H1 (cell line): Measurements from ENCODE around the gene MMP24OS. TPM values are rescaled to one million over a fixed set of nuclear protein-coding genes. Genes with fewer than 3 reads are reported as not detected.

Source experiments
- CTCF ChIA-PET: fragments of 300-600 bp; sonication (Branson Sonifier 250); formaldehyde crosslinking; loops from one replicate; lab custom pipeline; 2021; ENCODE audit not compliant: partially characterized antibody; lab: Charles Lee
- POLR2A ChIA-PET: fragments of 300-600 bp; sonication (Branson Sonifier 250); formaldehyde crosslinking; loops from one replicate; lab custom pipeline; 2021; ENCODE audit warnings: inconsistent platforms; ENCODE audit not compliant: partially characterized antibody; lab: Charles Lee
- DNase-seq, 2 experiments: peaks; one replicate each; pipeline versions ENCODE4 v3.0.0 to v3.0.0-alpha.2; 2010 to 2022; ENCODE audit warnings: low spot score in 2 of 2, low read depth in 1 of 2, mixed read lengths in 1 of 2
- FAIRE-seq: peaks from 2 replicates; lab custom pipeline; 2011; peaks lifted over from hg19 to GRCh38; lab: Jason Lieb, UNC
- H2AFZ ChIP-seq: 2 replicates; pipeline ENCODE4 v1.8.1; 2012; ENCODE audit warnings: low read length, inconsistent platforms
- H2AK5ac ChIP-seq: 2 replicates; pipeline ENCODE4 v1.6.1; 2013; ENCODE audit warnings: low read depth, low read length
- H2BK120ac ChIP-seq: replicated peaks from 2 replicates; pipeline ENCODE3; 2013; ENCODE audit warnings: low read depth, low read length, inconsistent platforms
- H2BK12ac ChIP-seq: 2 replicates; pipeline ENCODE4 v1.6.1; 2013; ENCODE audit warnings: low read depth, low read length
- H2BK15ac ChIP-seq: 2 replicates; pipeline ENCODE4 v1.6.1; 2013; ENCODE audit warnings: low read length
- H2BK20ac ChIP-seq: 2 replicates; pipeline ENCODE4 v1.6.1; 2013; ENCODE audit warnings: low read length
- H2BK5ac ChIP-seq: 2 replicates; pipeline ENCODE4 v1.6.1; 2013; ENCODE audit warnings: low read depth, low read length
- H3K14ac ChIP-seq: 2 replicates; pipeline ENCODE4 v1.6.1; 2013; ENCODE audit warnings: inconsistent platforms; ENCODE audit not compliant: insufficient read length
- H3K18ac ChIP-seq: 2 replicates; pipeline ENCODE4 v1.6.1; 2013; ENCODE audit warnings: low read length; ENCODE audit errors: extremely low read depth
- H3K23ac ChIP-seq: 2 replicates; pipeline ENCODE4 v1.6.1; 2013; ENCODE audit warnings: inconsistent platforms; ENCODE audit not compliant: insufficient read length
- H3K23me2 ChIP-seq: 2 replicates; pipeline ENCODE4 v1.6.1; 2013; ENCODE audit warnings: low read depth, low read length
- H3K27ac ChIP-seq: 2 replicates; pipeline ENCODE4 v1.6.1; 2011; ENCODE audit warnings: low read depth, low read length, inconsistent platforms
- H3K27me3 ChIP-seq, 4 experiments: replicated peaks in 1 of 4; 1 replicate in 1 of 4; 2 replicates in 3 of 4; pipeline versions ENCODE4 v1.6.1 to v1.8.1; 2011 to 2013; ENCODE audit warnings: low read length in 3 of 4, mild to moderate bottlenecking in 3 of 4, inconsistent platforms in 2 of 4, mixed read lengths in 2 of 4, moderate library complexity in 1 of 4; ENCODE audit not compliant: control insufficient read depth in 3 of 4, insufficient read depth in 3 of 4; ENCODE audit errors: extremely low read depth in 1 of 4
- H3K36me3 ChIP-seq, 4 experiments: 2 replicates each; pipeline versions ENCODE4 v1.6.1 to v1.8.1; 2011 to 2013; ENCODE audit warnings: mild to moderate bottlenecking in 4 of 4, low read length in 3 of 4, moderate library complexity in 2 of 4, control low read depth in 1 of 4, inconsistent platforms in 1 of 4; ENCODE audit not compliant: insufficient read depth in 4 of 4, control insufficient read depth in 2 of 4
- H3K4ac ChIP-seq: replicated peaks from 2 replicates; pipeline ENCODE3; 2013; ENCODE audit warnings: low read length, low read depth, mixed read lengths, inconsistent platforms; ENCODE audit not compliant: insufficient read length
- H3K4me1 ChIP-seq, 4 experiments: replicated peaks in 1 of 4; 1 replicate in 1 of 4; 2 replicates in 3 of 4; pipeline versions ENCODE4 v1.6.1 to v1.8.1; 2011 to 2013; ENCODE audit warnings: low read length in 3 of 4, inconsistent platforms in 2 of 4, mixed read lengths in 1 of 4; ENCODE audit not compliant: insufficient read depth in 4 of 4, control insufficient read depth in 3 of 4
- H3K4me2 ChIP-seq, 2 experiments: 2 replicates each; pipeline versions ENCODE4 v1.6.1 to v1.8.1; 2011 to 2013; ENCODE audit warnings: low read depth in 2 of 2, low read length in 2 of 2, control low read depth in 1 of 2, inconsistent platforms in 1 of 2, mild to moderate bottlenecking in 1 of 2; ENCODE audit not compliant: insufficient read depth in 1 of 2
- H3K4me3 ChIP-seq, 4 experiments: fragments of 200-600, 300-600 bp in 1 of 4; sonication (generic), shearing (Covaris generic), sonication (Bioruptor Twin) in 1 of 4; 2 replicates each; pipeline versions ENCODE4 v1.5.1 to v1.8.1; 2011 to 2016; ENCODE audit warnings: low read length in 4 of 4, low read depth in 3 of 4, control low read depth in 2 of 4, inconsistent platforms in 2 of 4, mild to moderate bottlenecking in 2 of 4, mixed read lengths in 1 of 4, moderate library complexity in 1 of 4; ENCODE audit not compliant: insufficient read depth in 2 of 4; ENCODE audit errors: extremely low read depth in 1 of 4
- H3K56ac ChIP-seq: replicated peaks from 2 replicates; pipeline ENCODE3; 2013; ENCODE audit warnings: low read depth, mild to moderate bottlenecking, mixed read lengths, low read length, inconsistent platforms; ENCODE audit not compliant: insufficient read length
- H3K79me1 ChIP-seq: 2 replicates; pipeline ENCODE4 v1.6.1; 2013; ENCODE audit warnings: low read depth, low read length, control low read depth
- H3K79me2 ChIP-seq, 2 experiments: 2 replicates each; pipeline versions ENCODE4 v1.6.1 to v1.8.1; 2012 to 2013; ENCODE audit warnings: low read length in 2 of 2, mild to moderate bottlenecking in 2 of 2, inconsistent platforms in 1 of 2; ENCODE audit not compliant: insufficient read depth in 2 of 2, control insufficient read depth in 1 of 2
- H3K9ac ChIP-seq, 4 experiments: replicated peaks in 1 of 4; 1 replicate in 1 of 4; 2 replicates in 3 of 4; pipeline versions ENCODE4 v1.6.1 to v1.8.1; 2011 to 2013; ENCODE audit warnings: low read depth in 3 of 4, low read length in 3 of 4, control low read depth in 2 of 4, mild to moderate bottlenecking in 2 of 4, moderate library complexity in 2 of 4, inconsistent platforms in 1 of 4; ENCODE audit errors: extremely low read depth in 1 of 4
- H3K9me3 ChIP-seq, 2 experiments: 2 replicates each; pipeline versions ENCODE4 v1.6.1 to v1.8.1; 2012 to 2013; ENCODE audit warnings: mild to moderate bottlenecking in 2 of 2, moderate library complexity in 2 of 2, control low read depth in 1 of 2, inconsistent platforms in 1 of 2, low read depth in 1 of 2, low read length in 1 of 2, mixed read lengths in 1 of 2; ENCODE audit not compliant: insufficient read depth in 2 of 2
- H4K20me1 ChIP-seq, 2 experiments: replicated peaks in 1 of 2; 2 replicates each; pipeline versions ENCODE3 to v1.8.1; 2011 to 2013; ENCODE audit warnings: inconsistent platforms in 2 of 2, low read length in 2 of 2, mild to moderate bottlenecking in 1 of 2; ENCODE audit not compliant: insufficient read depth in 2 of 2, control insufficient read depth in 1 of 2
- H4K5ac ChIP-seq: 2 replicates; pipeline ENCODE4 v1.6.1; 2013; ENCODE audit warnings: low read length, low read depth, mixed read lengths, inconsistent platforms; ENCODE audit not compliant: insufficient read length
- H4K8ac ChIP-seq: 2 replicates; pipeline ENCODE4 v1.8.0; 2013; ENCODE audit warnings: mild to moderate bottlenecking, moderate library complexity, low read length, inconsistent platforms; ENCODE audit not compliant: insufficient read depth; ENCODE audit errors: extremely low read depth
- H4K91ac ChIP-seq: replicated peaks from 2 replicates; pipeline ENCODE3; 2013; ENCODE audit warnings: low read length, mixed read lengths, inconsistent platforms; ENCODE audit not compliant: insufficient read length
- ASH2L ChIP-seq: fragments of 200-600, 300-600 bp; sonication (generic); IDR thresholded peaks from one replicate; pipeline ENCODE4 v1.7.1; 2017; ENCODE audit warnings: low read length
- CTBP2 ChIP-seq: IDR thresholded peaks from 2 replicates; pipeline ENCODE4 v1.7.0; 2011; ENCODE audit warnings: borderline replicate concordance, mild to moderate bottlenecking, moderate library complexity, mixed read lengths, low read length; ENCODE audit not compliant: insufficient read depth, insufficient read length
- KDM1A ChIP-seq: fragments of 200-600, 300-600 bp; sonication (generic); IDR thresholded peaks from 2 replicates; pipeline ENCODE4 v1.7.1; 2016; ENCODE audit warnings: mild to moderate bottlenecking, low read length, borderline replicate concordance
- POLR2A ChIP-seq, 2 experiments: IDR thresholded peaks; 1 replicate in 1 of 2; 2 replicates in 1 of 2; pipeline ENCODE4 v1.6.1; 2011; ENCODE audit warnings: low read depth in 2 of 2, low read length in 2 of 2, mild to moderate bottlenecking in 2 of 2; ENCODE audit errors: control extremely low read depth in 1 of 2
- USF2 ChIP-seq: IDR thresholded peaks from 2 replicates; pipeline ENCODE4 v1.6.1; 2011; ENCODE audit warnings: low read length, improper control_type of control experiment
- WGBS, 2 experiments: shearing (Covaris generic) in 1 of 2; methylation state at CpG; one replicate each; pipeline versions ENCODE4 v1.1.6 to v1.1.7; 2013 to 2015; ENCODE audit warnings: low lambda C conversion rate in 2 of 2, mixed read lengths in 2 of 2, inconsistent platforms in 1 of 2, low coverage in 1 of 2, missing lambda C conversion rate in 1 of 2; ENCODE audit not compliant: insufficient replicate concordance in 2 of 2, insufficient coverage in 1 of 2, insufficient read length in 1 of 2; ENCODE audit errors: extremely low coverage in 1 of 2, missing lambda C conversion rate in 1 of 2; 5-methylcytosine and 5-hydroxymethylcytosine counted together
- polyA plus RNA-seq, 7 experiments: library from polyadenylated mRNA; depleted of rRNA in 3 of 7; stranded (reverse) in 5 of 7; unstranded in 2 of 7; fragments of >200 nt in 5 of 7; fragments of 200-250 nt in 2 of 7; gene quantifications; 1 replicate in 5 of 7; 2 replicates in 1 of 7; 4 replicates in 1 of 7; pipeline versions ENCODE4 v1.2.1 to v1.2.3, GENCODE V29; 2011 to 2013; ENCODE audit warnings: missing spikeins in 2 of 7, mixed read lengths in 2 of 7
- total RNA-seq: library from RNA; stranded (reverse); fragmentation: NEBNext Ultra II Directional; extraction: Animal tissue kit (Norgen Biotek cat#: 25700); gene quantifications from 2 replicates; pipeline ENCODE4 v1.2.1, GENCODE V29; 2021

MMP24OS gene
- total and polyA plus RNA-seq, 2 of the 8 experiments (the other 6 are each of a cell fraction or from before 2014, with no cell fraction given): 19.0 to 21.3 TPM

DNA sequence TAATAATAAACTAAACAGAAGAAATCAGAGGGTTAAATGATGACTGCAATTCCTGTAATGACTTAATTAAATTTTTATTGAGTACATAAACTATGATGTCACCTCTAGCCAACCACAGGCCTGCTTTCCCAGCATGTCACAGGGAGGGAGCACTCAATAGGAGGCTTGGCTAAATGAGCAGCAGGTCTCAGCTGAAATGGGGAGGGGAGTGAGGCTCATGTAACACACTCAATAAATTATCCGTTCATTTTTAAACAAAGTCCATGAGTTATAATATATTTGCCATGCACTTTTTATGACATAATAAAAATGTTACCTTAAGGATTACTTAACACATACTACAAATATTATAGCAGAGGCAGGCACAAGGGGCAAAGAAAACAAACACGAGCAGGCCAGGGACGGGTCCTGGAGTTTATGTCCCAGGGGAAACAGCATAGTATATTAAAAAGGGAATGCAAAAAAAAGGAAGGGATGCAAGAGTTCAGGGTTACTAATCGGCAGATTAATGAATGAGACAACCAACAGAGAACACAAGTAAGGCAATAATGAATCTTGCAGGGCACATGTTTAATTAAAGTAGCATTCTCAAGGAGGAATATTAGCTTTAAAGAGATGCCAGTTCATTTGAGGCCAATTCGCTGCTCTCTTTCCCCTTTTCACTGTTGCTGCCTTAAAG lies 41.4 kb upstream of the MMP24OS start:
- peaks cover 1% of the 10 kb centered on the region in 2 experiments for H4K20me1 ChIP-seq
- TF ChIP-seq KDM1A (no peak), POLR2A (IDR thresholded peaks at IDR 0.05; ENCODE audit: control extremely low read depth in 1 of 2, low read depth in 2 of 2, low read length in 2 of 2) (no peak), USF2 (no peak), CTBP2 (no peak), ASH2L (no peak)
- no peaks in the 10 kb centered on the region for H3K9me3 ChIP-seq
- H2BK15ac ChIP-seq: no peak overlapping the region
- ChIA-PET POLR2A (no interaction called here), CTCF (interaction anchor here (1.0 to 7.3 kb wide), 5 partner anchors 11 to 113 kb away, joined by 3 to 106 read pairs (median 4); no protein-coding TSS in a partner anchor)
- H3K4me1 ChIP-seq: peaks cover 3 to 9% (median 3%) of the 10 kb centered on the region in 4 experiments; a peak in 6 of 7 replicates
- peaks cover 0 to 2% (median 0%) of the 10 kb centered on the region in 4 experiments; a peak in 1 of 8 replicates for H3K36me3 ChIP-seq
- H2BK120ac ChIP-seq: no peak overlapping the region
- H3K23me2 ChIP-seq: no peaks in the 10 kb centered on the region
- DNase-seq (no peak), FAIRE-seq (no peak)
- no peak overlapping the region for H3K56ac ChIP-seq
- no peak overlapping the region for H3K18ac ChIP-seq
- H4K91ac ChIP-seq: no peak overlapping the region
- H3K23ac ChIP-seq: no peak overlapping the region
- WGBS, 2 experiments: 83% methylated on average over 5 of the region's 5 CpGs; no CpG with 5 or more reads in 1 of the 2 experiments
- H2BK20ac ChIP-seq: no peak overlapping the region
- no peak overlapping the region for H3K9ac ChIP-seq
- H3K14ac ChIP-seq: no peak overlapping the region
- no peaks in the 10 kb centered on the region for H3K79me2 ChIP-seq
- no peak overlapping the region for H2AK5ac ChIP-seq
- no peak overlapping the region for H3K4ac ChIP-seq
- no peak overlapping the region for H3K27ac ChIP-seq
- H2BK12ac ChIP-seq: no peak overlapping the region
- H2AFZ ChIP-seq: no peak overlapping the region
- H4K5ac ChIP-seq: no peak overlapping the region
- H3K4me3 ChIP-seq: no peak overlapping the region
- H3K27me3 ChIP-seq: no peaks in the 10 kb centered on the region; a peak in 2 of 7 replicates
- no peaks in the 10 kb centered on the region; the same call in 1 of the 2 replicates for H3K79me1 ChIP-seq
- no peak overlapping the region for H4K8ac ChIP-seq
- H2BK5ac ChIP-seq: no peak overlapping the region
- H3K4me2 ChIP-seq: no peak overlapping the region
